Measurements from ENCODE around the gene NRL.

- TF ChIP-seq CTCF (IDR thresholded peaks at IDR 0.05; ENCODE audit: low read depth, low read length, missing input control) = no peak
- TF ChIP-seq TAF1 (conservative IDR thresholded peaks at IDR 0.05) = peak; percentile 98
- TF ChIP-seq SP1 (IDR thresholded peaks at IDR 0.05) = peak; percentile 98
- TF ChIP-seq ATF3 (IDR thresholded peaks at IDR 0.05) = no peak
- peak; percentile 70 for TF ChIP-seq MAX (IDR thresholded peaks at IDR 0.05)
Observed at GRCh38 chr14:24114532-24115421, at the start of gene NRL, which contains the start of gene DCAF11.
